GM18526 (cell line): ENCODE data around the gene MANEAL.

Experiments used
- POLR2A ChIP-seq: IDR thresholded peaks from 3 replicates; pipeline ENCODE4 v1.6.1; 2011; ENCODE audit not compliant: insufficient read length; ENCODE audit errors: extremely low read depth

MANEAL gene

GRCh38 chr1:37767488-37767887, 26.2 kb upstream of the MANEAL start:
- no peak for TF ChIP-seq POLR2A

- no peak for TF ChIP-seq POLR2A
These were observed 16.6 kb upstream of the MANEAL start for GRCh38 chr1:37776946-37777516.

GRCh38 chr1:37778654-37779053, 15.0 kb upstream of the MANEAL start:
- no peak for TF ChIP-seq POLR2A

GRCh38 chr1:37782491-37782890, 11.2 kb upstream of the MANEAL start:
- no peak for TF ChIP-seq POLR2A

- no peak for TF ChIP-seq POLR2A
These were observed 532 bp upstream of the MANEAL start for GRCh38 chr1:37792943-37793686.

- TF ChIP-seq POLR2A = no peak
These were observed 1.0 kb downstream of the MANEAL start for GRCh38 chr1:37794372-37795339.

GRCh38 chr1:37795340-37796125, 1.9 kb downstream of the MANEAL start:
- no peak for TF ChIP-seq POLR2A

- TF ChIP-seq POLR2A = no peak
These were observed 4.2 kb downstream of the MANEAL start for GRCh38 chr1:37797750-37798345.

- TF ChIP-seq POLR2A = no peak
These were observed 8.8 kb downstream of the MANEAL start for GRCh38 chr1:37802439-37802838.

GRCh38 chr1:37807220-37807554, 13.5 kb downstream of the MANEAL start:
- no peak for TF ChIP-seq POLR2A

- TF ChIP-seq POLR2A = peak; percentile 82
These were observed 14.1 kb downstream of the MANEAL start, which contains the start of the genes C1orf122 and YRDC for GRCh38 chr1:37807555-37808368. TSS of gene C1orf122 (plus strand) at chr1:37807790. CDS start at chr1:37808405, 615 bp downstream. TSS of gene YRDC (minus strand) at chr1:37808208. CDS start at chr1:37808180, 28 bp downstream.

GRCh38 chr1:37808369-37809319, 15.0 kb downstream of the MANEAL start:
- TF ChIP-seq POLR2A = no peak

- no peak for TF ChIP-seq POLR2A
These were observed 16.3 kb downstream of the MANEAL start for GRCh38 chr1:37809942-37810341.
